Activated naive CD8-positive, alpha-beta T cell treated with anti-CD3 and anti-CD28 coated beads for 36 hours (primary cell): ENCODE results near the gene TRAT1. TPM values are rescaled to one million over a fixed set of nuclear protein-coding genes. Genes with fewer than 3 reads are reported as not detected.
"Not testable (repeated sequence)": the region's sequence is repeated elsewhere in the genome, so short reads cannot be mapped to it uniquely, and the experiment has no call there.

Experiments
- DNase-seq: peaks from one replicate; pipeline ENCODE4 v3.0.0; 2021
- H3K27ac Mint-ChIP-seq: one replicate; pipeline ENCODE4 v1.8.0; 2022; ENCODE audit warnings: mild to moderate bottlenecking, moderate library complexity, mixed read lengths
- H3K27me3 Mint-ChIP-seq: one replicate; pipeline ENCODE4 v1.8.0; 2022; ENCODE audit warnings: mild to moderate bottlenecking, mixed read lengths
- H3K36me3 Mint-ChIP-seq: one replicate; pipeline ENCODE4 v1.8.0; 2021; ENCODE audit warnings: mild to moderate bottlenecking, mixed read lengths
- H3K4me1 Mint-ChIP-seq: one replicate; pipeline ENCODE4 v1.8.0; 2021; ENCODE audit warnings: mixed read lengths
- H3K4me3 Mint-ChIP-seq: one replicate; pipeline ENCODE4 v1.8.0; 2022; ENCODE audit warnings: mild to moderate bottlenecking, moderate library complexity, mixed read lengths
- H3K9me3 Mint-ChIP-seq: one replicate; pipeline ENCODE4 v1.8.0; 2022; ENCODE audit warnings: mixed read lengths
- total RNA-seq, 2 experiments: library from RNA; stranded (reverse); gene quantifications; one replicate each; pipeline ENCODE4 v1.2.3, GENCODE V29; 2021

TRAT1 gene, protein sequence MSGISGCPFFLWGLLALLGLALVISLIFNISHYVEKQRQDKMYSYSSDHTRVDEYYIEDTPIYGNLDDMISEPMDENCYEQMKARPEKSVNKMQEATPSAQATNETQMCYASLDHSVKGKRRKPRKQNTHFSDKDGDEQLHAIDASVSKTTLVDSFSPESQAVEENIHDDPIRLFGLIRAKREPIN
- total RNA-seq, result 10 to 100 TPM; 12.3 to 15.2 TPM

DNA sequence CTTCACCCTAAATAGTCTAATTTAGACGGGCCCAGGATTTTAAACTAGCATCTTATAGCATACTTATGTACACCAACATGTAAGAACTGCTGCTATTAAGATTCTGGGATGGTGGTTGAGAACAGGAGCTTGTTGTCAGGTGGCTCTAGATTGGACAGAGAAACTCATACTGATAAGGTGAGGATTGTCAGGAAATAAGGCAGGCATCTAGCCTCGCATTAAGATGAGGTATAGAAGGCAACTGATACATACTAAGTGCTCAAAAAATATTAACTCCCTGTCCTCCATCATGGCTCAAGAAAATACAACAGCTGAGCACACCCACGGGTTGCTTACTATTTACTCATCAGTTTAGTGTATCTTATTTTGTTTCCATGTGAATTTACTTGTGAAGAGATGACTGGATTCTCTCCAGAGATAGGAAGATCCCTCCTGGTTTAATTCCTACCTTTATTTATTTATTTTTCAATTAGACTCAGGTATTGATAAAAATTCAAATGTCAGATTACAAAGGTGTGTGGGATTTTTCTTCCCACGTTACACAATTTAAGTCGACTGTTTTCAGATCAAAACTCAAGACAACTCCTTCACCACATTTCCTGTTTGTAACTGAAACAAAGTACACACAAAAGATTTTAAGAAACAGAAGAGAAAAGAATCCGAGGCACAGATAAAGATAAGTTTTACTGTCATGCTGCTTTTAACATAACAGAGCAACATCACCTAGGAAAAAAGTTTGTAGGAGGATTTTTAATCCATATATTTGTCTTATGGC is at the start of gene TRAT1:
Gene TRAT1 (plus strand): TSS at position 664 of the 775 bp plus-strand sequence. CDS start 142 bp downstream, outside the sequence.
- no peak for DNase-seq
- H3K4me3 Mint-ChIP-seq, result peak within 1 kb of the TSS; percentile 79
- H3K27ac Mint-ChIP-seq, result peak within 1 kb of the TSS; percentile 88
- H3K36me3 Mint-ChIP-seq, result peaks cover 2% of the 10 kb centered on the region
- no peaks in the 10 kb centered on the region for H3K9me3 Mint-ChIP-seq
- H3K27me3 Mint-ChIP-seq, result no peaks in the 10 kb centered on the region
- H3K4me1 Mint-ChIP-seq, result peaks cover 56% of the 10 kb centered on the region

DNA sequence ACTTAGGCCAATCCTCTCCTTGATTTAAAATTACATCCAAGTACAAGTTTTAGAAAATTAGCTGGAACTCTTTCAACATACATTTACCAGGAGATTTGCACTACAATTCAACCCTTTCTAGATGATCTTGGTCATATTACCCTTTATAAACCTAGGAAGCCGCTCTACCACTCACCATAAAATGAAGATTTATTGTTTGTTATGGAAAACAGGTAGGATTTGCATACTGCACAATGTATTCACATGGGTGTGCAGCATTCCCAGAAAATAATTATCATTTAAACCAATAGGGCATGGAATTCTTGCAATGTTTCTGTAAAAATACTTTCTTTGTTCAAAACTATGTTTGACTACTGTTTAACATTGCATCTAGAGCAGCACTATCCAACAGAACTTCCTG is 46.9 kb upstream of the TRAT1 start:
- DNase-seq, result no peak
- Mint-ChIP-seq H3K4me1 (peaks cover 40% of the 10 kb centered on the region), H3K36me3 (peaks cover 14% of the 10 kb centered on the region), H3K9me3 (peaks cover 3% of the 10 kb centered on the region), H3K4me3 (no peak overlapping the region), H3K27me3 (no peaks in the 10 kb centered on the region), H3K27ac (no peak overlapping the region)

DNA sequence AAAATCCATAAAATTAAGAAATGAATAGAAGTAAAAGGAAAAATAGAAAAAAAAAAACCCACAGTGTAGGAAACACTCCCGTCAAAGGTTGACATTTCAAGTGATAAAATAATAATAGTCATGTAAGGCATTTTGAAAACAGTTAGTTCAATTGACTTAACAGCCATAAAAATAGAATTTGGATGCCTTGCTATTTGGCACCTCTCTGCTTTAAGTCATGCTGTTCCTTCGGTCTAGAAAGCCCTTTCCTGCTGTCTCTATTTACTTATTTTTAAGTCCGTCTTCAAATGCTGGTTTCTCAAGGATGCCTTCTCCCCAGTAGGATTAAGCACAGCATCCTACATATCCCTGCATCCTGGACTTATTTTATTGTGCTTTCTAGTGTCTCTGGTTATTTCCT is 43.1 kb upstream of the TRAT1 start:
- H3K36me3 Mint-ChIP-seq, result peaks cover 14% of the 10 kb centered on the region
- no peak overlapping the region for H3K4me3 Mint-ChIP-seq
- H3K27me3 Mint-ChIP-seq, result no peaks in the 10 kb centered on the region
- peak overlapping the region; percentile 36 for H3K27ac Mint-ChIP-seq
- no peak for DNase-seq
- H3K4me1 Mint-ChIP-seq, result peaks cover 45% of the 10 kb centered on the region
- H3K9me3 Mint-ChIP-seq, result no peaks in the 10 kb centered on the region

DNA sequence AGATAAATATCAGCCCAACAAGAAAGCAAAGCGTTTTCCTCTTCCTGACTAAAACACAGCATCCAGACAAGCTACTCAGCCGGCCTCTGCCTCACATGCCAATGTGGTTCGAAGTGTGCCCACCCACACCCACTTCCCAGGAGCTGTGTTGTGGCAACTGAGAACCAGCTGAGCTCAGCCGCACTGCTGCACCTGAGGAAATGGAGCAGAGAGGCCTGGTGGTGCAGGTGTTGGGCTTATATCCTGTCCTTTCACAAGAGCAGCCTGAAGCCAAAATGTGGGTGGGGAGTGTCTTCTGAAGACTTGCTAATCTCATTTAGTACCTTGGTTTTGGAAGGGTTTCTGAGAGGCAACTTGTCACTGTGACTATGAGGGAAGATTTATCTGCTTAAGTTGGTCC is 42.4 kb upstream of the TRAT1 start:
- Mint-ChIP-seq H3K27me3 (no peaks in the 10 kb centered on the region), H3K36me3 (peaks cover 14% of the 10 kb centered on the region), H3K4me3 (no peak overlapping the region), H3K27ac (no peak overlapping the region), H3K4me1 (peaks cover 45% of the 10 kb centered on the region), H3K9me3 (no peaks in the 10 kb centered on the region)
- peak; percentile 42 for DNase-seq

DNA sequence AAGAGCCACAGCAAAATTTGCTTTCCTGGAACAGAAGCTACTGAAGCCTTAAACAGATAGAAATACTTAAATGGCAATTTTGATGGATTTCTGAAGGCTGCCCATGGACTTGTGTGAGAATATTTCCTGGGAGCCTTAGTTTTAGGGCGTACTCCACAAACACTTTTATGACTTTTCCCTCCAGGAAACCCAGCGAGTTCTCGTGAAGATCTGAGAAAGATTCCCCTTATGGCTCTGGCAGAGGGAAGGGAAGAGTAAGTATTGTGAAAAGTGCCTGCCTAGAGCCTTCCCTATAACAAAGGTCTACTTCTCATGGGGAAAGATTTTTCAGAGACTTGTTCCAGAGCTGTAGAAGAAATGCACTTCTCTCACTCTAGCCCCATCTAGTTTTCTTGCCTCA is 31.1 kb upstream of the TRAT1 start:
- H3K36me3 Mint-ChIP-seq, result no peaks in the 10 kb centered on the region

DNA sequence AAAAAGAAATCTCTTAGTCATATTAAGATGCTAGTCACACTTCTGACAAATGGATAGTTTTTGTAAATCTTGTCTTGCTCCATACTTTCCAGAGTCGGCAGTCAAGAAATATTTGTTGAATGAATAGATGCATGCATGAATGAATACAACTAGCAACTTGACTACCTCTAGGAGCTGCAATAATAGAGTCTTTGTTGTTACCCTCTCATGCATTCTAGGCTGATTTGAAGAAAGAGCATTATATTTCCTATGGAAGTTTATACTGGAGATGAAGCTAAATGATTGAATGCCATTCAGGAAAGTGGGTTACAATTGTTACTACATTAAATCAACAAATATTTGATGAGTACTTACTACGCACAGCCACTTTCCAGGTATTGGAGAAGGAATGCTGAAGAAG is 18.1 kb upstream of the TRAT1 start:
- no peaks in the 10 kb centered on the region for H3K36me3 Mint-ChIP-seq
- no peak overlapping the region for H3K4me3 Mint-ChIP-seq
- H3K27me3 Mint-ChIP-seq, result no peaks in the 10 kb centered on the region
- DNase-seq, result no peak
- H3K27ac Mint-ChIP-seq, result no peak overlapping the region
- peaks cover 18% of the 10 kb centered on the region for H3K9me3 Mint-ChIP-seq
- peaks cover 13% of the 10 kb centered on the region for H3K4me1 Mint-ChIP-seq

More for the DNA sequence above, 31.1 kb upstream of the TRAT1 start:
- H3K4me1 Mint-ChIP-seq, result no peaks in the 10 kb centered on the region
- H3K27me3 Mint-ChIP-seq, result no peaks in the 10 kb centered on the region
- DNase-seq, result no peak
- H3K9me3 Mint-ChIP-seq, result peaks cover 9% of the 10 kb centered on the region
- H3K27ac Mint-ChIP-seq, result no peak overlapping the region
- H3K4me3 Mint-ChIP-seq, result no peak overlapping the region

DNA sequence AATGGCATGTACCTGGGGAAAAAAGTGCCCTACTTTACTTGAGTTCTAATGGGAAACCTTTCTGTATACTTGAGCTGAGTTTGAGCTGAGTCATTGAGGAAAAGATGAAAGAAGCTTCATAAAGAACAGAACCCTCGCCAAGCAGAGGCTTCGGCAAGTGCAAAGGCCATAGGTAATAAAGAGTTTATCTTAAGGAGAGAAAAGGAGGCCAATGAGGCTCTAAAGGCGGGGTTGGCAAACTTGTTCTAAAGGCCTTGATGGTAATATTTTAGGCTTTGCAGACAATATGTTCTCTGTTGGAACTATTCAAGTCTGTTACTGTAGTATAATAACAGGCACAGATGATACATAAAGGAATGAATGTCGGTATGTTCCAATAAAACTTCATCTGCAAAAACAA is 17.6 kb upstream of the TRAT1 start:
- Mint-ChIP-seq H3K9me3 (peaks cover 18% of the 10 kb centered on the region), H3K27ac (no peak overlapping the region), H3K4me1 (peaks cover 13% of the 10 kb centered on the region), H3K4me3 (no peak overlapping the region), H3K27me3 (no peaks in the 10 kb centered on the region), H3K36me3 (no peaks in the 10 kb centered on the region)
- DNase-seq, result no peak

DNA sequence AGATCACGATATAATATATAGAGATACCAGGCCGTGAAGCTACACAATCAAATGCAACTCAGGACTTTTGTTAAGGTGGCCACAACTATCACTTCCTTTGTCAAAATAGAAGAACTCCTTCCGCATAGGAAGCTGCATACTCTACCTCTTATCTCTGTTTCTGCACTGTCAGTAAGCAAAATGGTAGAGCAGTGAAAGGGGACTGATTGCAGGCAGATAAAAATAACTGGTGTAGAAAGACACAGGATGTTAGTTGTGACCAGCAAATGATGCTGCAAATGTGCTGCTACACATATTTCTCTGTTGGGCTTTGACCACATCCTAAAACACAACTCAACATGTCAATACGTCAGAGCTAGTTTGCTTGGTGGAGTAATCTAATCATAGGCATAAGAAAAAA is 16.3 kb upstream of the TRAT1 start:
- no peak for DNase-seq
- no peak overlapping the region for H3K4me3 Mint-ChIP-seq
- no peaks in the 10 kb centered on the region for H3K27me3 Mint-ChIP-seq
- peaks cover 17% of the 10 kb centered on the region for H3K9me3 Mint-ChIP-seq
- peak overlapping the region; percentile 70 for H3K27ac Mint-ChIP-seq
- H3K36me3 Mint-ChIP-seq, result no peaks in the 10 kb centered on the region
- H3K4me1 Mint-ChIP-seq, result peaks cover 13% of the 10 kb centered on the region

DNA sequence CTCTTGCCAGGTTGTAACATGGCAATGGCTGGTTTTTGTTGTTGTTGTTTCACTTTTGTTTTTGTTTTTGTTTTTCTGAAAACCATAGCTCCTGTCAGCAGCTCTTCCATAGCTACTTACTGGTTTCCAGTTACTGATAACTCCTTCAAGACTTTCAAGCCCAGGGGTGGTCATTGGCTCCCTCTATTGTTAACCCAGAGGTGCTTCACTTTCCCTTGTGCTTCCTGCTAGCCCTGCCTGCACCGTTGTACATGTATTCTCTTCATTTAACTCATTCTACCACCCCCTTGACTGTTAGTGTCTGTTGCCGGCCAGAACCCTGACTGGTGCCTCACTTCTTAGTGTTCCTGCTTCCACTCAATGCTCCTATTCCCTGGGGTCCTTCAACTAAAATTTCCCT is 4.2 kb upstream of the TRAT1 start:
- no peak overlapping the region for H3K4me3 Mint-ChIP-seq
- H3K9me3 Mint-ChIP-seq, result no peaks in the 10 kb centered on the region
- peaks cover 2% of the 10 kb centered on the region for H3K36me3 Mint-ChIP-seq
- H3K27me3 Mint-ChIP-seq, result no peaks in the 10 kb centered on the region
- H3K4me1 Mint-ChIP-seq, result peaks cover 31% of the 10 kb centered on the region
- peak; percentile 32 for DNase-seq
- peak overlapping the region; percentile 6 for H3K27ac Mint-ChIP-seq

DNA sequence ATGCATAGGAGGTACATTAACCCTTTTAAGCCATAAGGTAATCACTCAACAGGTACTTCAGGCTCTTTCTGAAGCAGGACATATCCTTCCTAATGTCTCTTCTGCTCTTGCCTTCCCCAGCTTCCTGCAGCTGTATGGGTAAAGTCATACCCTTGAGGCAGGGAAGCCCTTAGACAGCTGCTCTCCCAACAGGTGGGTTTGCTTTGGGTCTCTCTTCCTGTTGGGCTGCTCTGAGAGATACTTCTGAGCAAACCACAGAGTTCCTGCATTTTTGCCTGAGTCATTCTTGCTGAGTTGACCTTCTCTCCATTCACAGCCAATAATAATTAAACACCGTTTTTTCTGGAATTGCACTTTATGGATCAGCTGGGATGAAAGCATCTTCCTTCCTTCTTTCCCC is 2.0 kb upstream of the TRAT1 start:
- Mint-ChIP-seq H3K27me3 (no peaks in the 10 kb centered on the region), H3K36me3 (peaks cover 2% of the 10 kb centered on the region), H3K9me3 (no peaks in the 10 kb centered on the region), H3K4me3 (peak overlapping the region; percentile 18), H3K4me1 (peaks cover 44% of the 10 kb centered on the region), H3K27ac (peak overlapping the region; percentile 83)
- DNase-seq, result no peak

DNA sequence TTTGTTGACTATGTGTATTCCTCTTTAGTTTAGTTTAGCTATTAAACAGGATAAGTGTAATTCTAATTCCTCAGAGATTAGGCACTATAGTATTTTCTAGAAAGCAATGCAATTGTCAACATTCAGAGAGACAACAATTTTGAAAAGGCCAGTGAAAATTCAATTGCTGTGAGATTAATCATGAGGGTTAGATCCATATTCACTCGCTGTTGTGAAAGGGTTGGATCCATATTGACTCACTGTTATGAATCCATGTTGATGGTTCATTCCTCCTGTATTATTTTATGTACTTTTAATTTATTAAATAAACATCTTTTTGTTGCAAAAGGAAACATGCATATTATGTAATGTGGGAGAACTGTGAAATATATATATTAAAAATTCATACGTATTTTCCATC is 641 bp downstream of the TRAT1 start:
- Mint-ChIP-seq H3K36me3 (peaks cover 2% of the 10 kb centered on the region), H3K4me3 (peak overlapping the region; percentile 77), H3K27ac (peak overlapping the region; percentile 84), H3K9me3 (no peaks in the 10 kb centered on the region), H3K27me3 (no peaks in the 10 kb centered on the region), H3K4me1 (peaks cover 58% of the 10 kb centered on the region)
- DNase-seq, result no peak

DNA sequence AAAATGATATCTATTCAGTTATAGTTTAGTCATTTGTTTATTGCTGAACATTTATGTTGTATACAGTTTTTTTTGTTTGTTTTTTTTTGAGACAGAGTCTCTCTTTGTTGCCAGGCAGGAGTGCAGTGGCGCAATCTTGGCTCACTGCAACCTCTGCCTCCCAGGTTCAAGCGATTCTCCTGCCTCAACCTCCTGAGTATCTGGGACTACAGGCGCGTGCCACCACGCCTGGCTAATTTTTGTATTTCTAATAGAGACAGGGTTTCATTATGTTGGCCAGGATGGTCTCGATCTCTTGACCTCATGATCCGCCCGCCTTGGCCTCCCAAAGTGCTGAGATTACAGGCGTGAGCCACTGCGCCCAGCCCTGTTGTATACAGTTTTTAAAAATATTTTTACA is 1.2 kb downstream of the TRAT1 start:
- not testable (repeated sequence) for DNase-seq, H3K9me3 Mint-ChIP-seq, H3K27me3 Mint-ChIP-seq, H3K36me3 Mint-ChIP-seq
- H3K27ac Mint-ChIP-seq, result peak overlapping the region; percentile 87
- peaks cover 56% of the 10 kb centered on the region for H3K4me1 Mint-ChIP-seq
- peak overlapping the region; percentile 75 for H3K4me3 Mint-ChIP-seq

DNA sequence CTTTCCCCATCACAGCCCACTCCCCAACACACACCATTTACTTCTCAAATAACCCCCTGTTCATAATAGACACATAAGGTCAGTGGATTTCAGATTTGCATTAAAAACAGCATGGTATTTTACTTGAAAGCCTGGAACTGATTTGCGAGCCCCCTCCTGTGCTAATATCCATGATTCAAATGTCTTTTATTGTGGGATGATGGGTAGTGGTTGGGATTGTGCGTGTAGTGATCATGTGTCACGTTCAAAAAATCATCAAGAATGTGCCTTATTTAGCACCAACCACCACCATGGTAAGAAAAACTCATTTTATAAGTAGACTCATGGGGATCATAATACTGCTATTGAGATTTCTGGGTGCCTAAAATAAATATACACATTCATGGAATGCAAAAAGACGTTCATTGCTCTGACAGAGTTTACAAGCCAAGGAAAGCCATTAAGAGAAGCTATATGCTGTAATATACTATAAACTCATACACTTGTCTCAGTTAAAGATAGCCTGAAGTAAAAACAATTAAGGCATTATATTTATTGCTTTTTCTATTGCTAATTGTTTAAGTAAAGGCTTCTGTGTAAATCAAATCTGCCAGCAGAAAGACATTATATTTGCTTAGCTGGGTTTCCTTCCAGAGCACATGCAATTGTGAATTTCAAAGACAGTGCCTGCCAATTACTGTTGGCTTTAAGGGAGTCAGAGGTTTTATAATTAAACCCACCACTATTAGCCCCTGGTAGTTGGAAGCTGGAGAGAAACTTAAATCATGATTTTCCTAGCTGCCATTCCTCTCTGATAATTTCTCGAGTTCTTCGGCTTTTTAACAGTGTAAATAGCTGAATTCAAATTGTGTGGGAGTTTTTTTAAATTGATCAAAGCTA is 4.0 kb downstream of the TRAT1 start:
- no peaks in the 10 kb centered on the region for H3K9me3 Mint-ChIP-seq
- peak overlapping the region; percentile 62 for H3K27ac Mint-ChIP-seq
- DNase-seq, result no peak
- peak overlapping the region; percentile 49 for H3K4me3 Mint-ChIP-seq
- no peaks in the 10 kb centered on the region for H3K27me3 Mint-ChIP-seq
- H3K4me1 Mint-ChIP-seq, result peaks cover 50% of the 10 kb centered on the region
- H3K36me3 Mint-ChIP-seq, result peaks cover 12% of the 10 kb centered on the region

DNA sequence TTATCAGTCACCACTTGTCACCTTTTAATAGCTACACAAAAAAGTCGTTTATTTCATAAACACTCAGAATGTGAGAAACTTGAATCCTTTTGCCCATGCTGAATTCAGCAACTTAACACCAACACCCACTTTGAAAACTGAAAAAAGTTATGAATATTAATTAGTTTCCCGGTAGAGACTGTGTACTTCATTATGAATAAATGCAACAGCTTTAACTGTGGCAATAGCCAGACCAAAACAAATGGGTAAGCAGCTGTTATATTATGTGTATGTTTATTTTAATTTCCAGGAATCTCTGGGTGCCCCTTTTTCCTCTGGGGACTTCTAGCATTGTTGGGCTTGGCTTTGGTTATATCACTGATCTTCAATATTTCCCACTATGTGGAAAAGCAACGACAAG is 7.8 kb downstream of the TRAT1 start:
- no peak overlapping the region for H3K27ac Mint-ChIP-seq
- H3K36me3 Mint-ChIP-seq, result peaks cover 25% of the 10 kb centered on the region
- H3K4me3 Mint-ChIP-seq, result no peak overlapping the region
- no peaks in the 10 kb centered on the region for H3K27me3 Mint-ChIP-seq
- no peak for DNase-seq
- peaks cover 63% of the 10 kb centered on the region for H3K4me1 Mint-ChIP-seq
- no peaks in the 10 kb centered on the region for H3K9me3 Mint-ChIP-seq

DNA sequence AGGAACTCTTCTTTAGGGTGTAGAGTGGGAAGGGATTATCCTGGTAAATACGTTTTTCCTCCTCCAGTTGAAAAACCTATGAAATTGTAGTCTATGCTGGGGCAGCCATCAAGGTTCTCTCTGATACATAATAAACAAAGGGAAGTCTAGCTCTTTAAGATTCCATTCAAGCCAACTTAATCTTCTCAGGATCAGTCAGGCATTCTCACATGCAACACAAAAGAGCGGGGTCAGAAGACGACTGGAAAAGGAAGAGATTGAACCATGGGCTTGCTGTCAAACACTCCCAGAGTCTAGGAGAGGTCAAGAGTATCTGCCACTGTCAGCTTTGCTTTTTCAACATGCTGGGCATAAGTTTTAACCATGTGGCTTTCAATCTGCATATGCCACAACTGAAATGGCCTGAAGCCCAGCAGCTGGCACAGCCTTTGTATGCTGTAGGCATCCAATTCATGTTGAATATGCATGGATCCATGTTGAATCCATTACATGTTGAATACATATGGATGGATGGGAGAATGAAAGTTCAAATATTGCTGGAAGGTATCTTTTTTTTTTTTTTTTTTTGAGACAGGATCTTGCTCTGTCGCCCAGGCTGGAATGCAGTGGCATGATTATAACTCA is 8.5 kb downstream of the TRAT1 start:
- Mint-ChIP-seq H3K27ac (no peak overlapping the region), H3K4me3 (no peak overlapping the region), H3K27me3 (no peaks in the 10 kb centered on the region)

More for the DNA sequence above, 8.5 kb downstream of the TRAT1 start:
- H3K36me3 Mint-ChIP-seq, result peaks cover 25% of the 10 kb centered on the region
- DNase-seq, result no peak
- H3K9me3 Mint-ChIP-seq, result no peaks in the 10 kb centered on the region
- peaks cover 64% of the 10 kb centered on the region for H3K4me1 Mint-ChIP-seq
